GM12875 (cell line): ENCODE results near the gene FEM1B.
A peak's percentile ranks its signal among the peaks of the same experiment; 100 is the strongest.

Experiments used
- H3K4me3 ChIP-seq: one replicate; pipeline ENCODE4 v1.5.1; 2011; ENCODE audit warnings: low read depth, low read length, control low read depth
- TF ChIP-seq, protein P1 (sequence below): IDR thresholded peaks from 2 replicates; pipeline ENCODE4 v1.5.1; 2011; ENCODE audit warnings: low read depth, mild to moderate bottlenecking, control low read depth, inconsistent platforms, low read length, moderate library complexity, borderline replicate concordance; ENCODE audit not compliant: insufficient read depth

The FEM1B gene

DNA sequence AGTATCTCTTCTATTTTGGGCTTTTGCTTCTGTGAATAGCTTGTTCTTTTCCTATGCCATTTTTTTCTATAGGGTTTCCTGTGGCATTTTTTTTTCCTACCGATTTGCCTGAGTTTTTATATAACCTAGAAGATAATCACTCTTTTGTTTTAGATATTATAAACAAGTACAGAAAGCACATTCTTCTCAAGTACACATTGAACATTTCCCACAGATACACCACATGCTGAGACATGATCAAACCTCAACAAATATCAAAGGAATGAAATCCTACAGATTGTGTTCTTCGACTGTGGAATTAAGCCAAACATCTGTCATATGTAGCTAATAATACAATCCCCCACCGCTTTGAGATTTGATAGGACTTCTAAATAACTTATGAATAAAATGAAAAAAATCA, 9.1 kb upstream of the FEM1B start:
- TF ChIP-seq, protein P1, sequence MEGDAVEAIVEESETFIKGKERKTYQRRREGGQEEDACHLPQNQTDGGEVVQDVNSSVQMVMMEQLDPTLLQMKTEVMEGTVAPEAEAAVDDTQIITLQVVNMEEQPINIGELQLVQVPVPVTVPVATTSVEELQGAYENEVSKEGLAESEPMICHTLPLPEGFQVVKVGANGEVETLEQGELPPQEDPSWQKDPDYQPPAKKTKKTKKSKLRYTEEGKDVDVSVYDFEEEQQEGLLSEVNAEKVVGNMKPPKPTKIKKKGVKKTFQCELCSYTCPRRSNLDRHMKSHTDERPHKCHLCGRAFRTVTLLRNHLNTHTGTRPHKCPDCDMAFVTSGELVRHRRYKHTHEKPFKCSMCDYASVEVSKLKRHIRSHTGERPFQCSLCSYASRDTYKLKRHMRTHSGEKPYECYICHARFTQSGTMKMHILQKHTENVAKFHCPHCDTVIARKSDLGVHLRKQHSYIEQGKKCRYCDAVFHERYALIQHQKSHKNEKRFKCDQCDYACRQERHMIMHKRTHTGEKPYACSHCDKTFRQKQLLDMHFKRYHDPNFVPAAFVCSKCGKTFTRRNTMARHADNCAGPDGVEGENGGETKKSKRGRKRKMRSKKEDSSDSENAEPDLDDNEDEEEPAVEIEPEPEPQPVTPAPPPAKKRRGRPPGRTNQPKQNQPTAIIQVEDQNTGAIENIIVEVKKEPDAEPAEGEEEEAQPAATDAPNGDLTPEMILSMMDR: no peak
- no peak overlapping the region for H3K4me3 ChIP-seq

DNA sequence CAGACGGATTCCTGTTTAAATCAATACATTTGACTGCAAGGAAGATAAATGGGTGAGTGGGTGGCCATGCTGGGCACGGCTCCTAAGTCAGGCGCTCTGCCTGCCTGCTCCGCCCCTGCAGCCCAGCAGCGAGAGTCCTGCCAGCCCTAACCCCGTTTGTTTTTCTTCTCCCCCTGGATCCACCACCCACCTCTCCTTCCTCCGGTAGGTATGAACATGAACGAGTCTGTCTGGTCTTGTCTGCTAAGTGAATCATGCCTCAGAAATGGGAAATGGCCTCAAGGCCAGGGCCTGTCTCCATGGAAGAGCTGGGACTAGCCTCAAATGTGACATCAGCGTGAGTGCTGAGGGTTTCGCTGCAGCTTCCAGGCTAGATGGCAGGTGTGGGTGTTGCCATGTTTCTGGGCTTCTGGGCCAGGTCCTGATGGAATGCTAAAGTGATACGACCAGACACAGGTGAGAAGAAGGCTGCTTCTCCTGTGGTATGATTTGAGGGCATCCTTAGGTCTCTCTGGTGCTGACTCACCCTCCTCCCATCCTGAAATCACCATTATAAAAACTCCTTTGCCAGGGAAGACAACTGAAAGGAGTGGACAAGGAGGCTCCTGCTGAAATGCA, 5.6 kb upstream of the FEM1B start:
- no peak overlapping the region for H3K4me3 ChIP-seq
- TF ChIP-seq, protein P1: no peak

DNA sequence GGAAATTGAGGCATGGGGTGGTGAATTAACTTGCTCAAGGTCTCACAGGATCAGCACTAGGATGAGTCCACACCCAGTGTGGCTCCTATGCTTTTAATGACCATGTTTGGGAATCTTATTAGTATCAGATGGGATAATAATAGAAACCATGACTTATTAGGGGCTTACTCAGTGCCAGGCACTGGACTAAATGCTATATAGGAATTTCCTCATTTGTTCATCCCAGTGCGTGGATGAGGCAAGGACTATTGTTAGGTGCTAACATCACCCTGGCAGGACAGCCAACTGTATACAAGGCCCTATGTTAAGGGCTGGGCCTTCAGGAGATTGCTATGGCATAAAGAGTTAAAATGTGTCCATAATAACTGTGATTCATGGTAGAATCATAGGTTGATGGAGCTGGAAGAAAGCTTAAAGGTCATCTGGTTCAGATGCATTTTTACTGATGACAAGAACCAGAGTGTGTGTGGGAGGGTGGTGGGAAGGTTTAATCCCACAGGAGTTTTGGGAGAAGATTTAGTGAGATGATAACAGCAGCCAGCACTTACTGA, 4.7 kb upstream of the FEM1B start:
- H3K4me3 ChIP-seq: no peak overlapping the region

DNA sequence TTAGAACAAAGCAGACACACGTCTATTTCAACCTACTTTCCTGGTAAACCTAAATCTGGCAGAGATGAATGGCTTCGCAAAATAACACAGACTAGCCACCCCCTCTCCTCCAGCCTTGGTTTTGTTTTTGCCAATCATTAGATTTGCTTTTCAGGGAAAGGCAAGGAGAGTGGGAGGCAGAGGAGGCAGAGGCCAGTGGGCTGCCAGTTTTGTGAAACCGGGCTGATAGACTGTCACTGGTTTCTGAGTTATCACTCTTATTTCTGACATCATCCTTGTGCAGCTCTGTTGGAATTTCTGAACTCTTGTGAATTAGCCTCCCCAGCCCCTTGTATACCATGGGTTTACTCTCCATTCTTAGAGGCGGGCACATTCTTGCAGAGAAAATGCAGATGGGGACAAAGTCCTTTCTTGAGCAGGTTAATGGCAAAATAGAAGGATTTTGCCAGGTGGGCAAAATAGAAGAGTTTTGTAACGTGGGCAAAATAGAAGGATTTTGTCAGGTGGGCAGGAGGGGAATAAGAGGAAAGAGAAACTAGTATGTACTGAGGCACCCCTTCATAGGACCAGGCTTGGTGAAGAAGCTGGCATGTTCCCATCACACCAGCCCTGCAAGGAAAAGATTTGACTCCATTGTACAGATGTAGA, 3.2 kb upstream of the FEM1B start:
- TF ChIP-seq, protein P1: no peak
- no peak overlapping the region for H3K4me3 ChIP-seq

More for the DNA sequence above, 4.7 kb upstream of the FEM1B start:
- TF ChIP-seq, protein P1: no peak

DNA sequence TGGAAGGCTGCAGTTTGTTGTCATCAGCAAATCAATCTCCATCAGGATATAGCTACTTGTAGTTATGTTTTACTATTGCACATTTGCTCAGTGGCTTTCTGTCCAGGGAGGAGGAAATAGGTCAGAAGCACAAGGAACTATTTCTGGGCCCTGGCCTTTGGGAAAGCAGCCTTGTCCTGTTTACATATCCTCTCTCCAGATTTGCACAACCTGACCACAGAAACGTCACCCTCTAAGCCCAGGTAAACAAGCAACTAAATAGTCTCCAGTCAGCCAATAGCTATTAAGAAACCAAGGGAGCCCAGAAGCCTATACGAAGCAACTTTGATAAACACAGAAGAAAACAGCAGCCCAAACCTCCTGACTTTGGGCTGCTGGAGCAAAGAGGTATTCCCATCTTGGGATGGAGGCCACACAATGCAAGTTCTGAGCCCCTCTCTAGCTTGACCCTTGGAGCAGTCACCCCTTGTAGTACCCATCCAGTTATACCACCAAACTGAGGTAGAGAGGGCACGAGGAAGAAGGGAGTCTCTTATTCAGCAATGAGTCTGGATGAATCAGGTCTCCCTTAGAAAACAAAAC, 2.3 kb upstream of the FEM1B start:
- TF ChIP-seq, protein P1: no peak
- H3K4me3 ChIP-seq: no peak overlapping the region

DNA sequence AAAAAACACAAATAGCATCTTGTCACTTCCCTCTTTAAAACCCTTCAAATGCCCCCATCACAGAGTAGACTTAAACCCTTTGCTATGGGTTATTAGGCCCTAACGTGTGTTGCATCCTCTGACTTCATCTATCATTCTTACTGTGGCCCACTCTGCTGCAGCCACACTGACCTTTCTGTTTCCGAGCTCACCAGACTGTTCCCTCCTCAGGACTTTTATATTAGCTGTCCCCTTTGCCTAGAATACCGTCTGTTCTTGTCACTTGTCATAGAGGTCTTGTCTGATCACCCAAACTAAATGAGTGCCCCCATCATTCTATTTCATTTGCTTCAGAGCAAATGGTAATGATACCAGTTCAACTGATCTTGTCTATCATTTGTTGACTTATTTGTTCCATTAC, 877 bp upstream of the FEM1B start:
- TF ChIP-seq, protein P1: no peak
- H3K4me3 ChIP-seq: peak overlapping the region; percentile 81
